CD4-positive, alpha-beta T cell (primary cell): ENCODE data around the gene NCDN. TPM values are rescaled to one million over a fixed set of nuclear protein-coding genes. Genes with fewer than 3 reads are reported as not detected.

Experiments
- ATAC-seq: fragments of 200-7000 bp; cut with Tn5 transposase; one replicate; pipeline ENCODE4 v1.10.0; 2022; ENCODE audit warnings: mild to moderate bottlenecking; ENCODE audit not compliant: poor library complexity
- CTCF ChIA-PET: fragments of 350-600 bp; sonication (Branson Sonifier 250); formaldehyde crosslinking; loops from one replicate; lab custom pipeline; 2021; ENCODE audit warnings: antibody characterized with exemption, inconsistent platforms; lab: Charles Lee
- POLR2A ChIA-PET: fragments of 350-600 bp; sonication (Branson Sonifier 250); formaldehyde crosslinking; loops from one replicate; lab custom pipeline; 2021; ENCODE audit warnings: antibody characterized with exemption, inconsistent platforms; lab: Charles Lee
- DNase-seq, 14 experiments: peaks; one replicate each; pipeline ENCODE4 v3.0.0-alpha.2; 2013 to 2020; ENCODE audit warnings: mixed read lengths in 2 of 14
- H3K27ac ChIP-seq, 2 donors: one replicate each; pipeline versions ENCODE4 v1.5.1 to v1.7.0; 2013; ENCODE audit warnings: low read length in 2 of 2, low read depth in 1 of 2, mild to moderate bottlenecking in 1 of 2
- H3K27me3 ChIP-seq, 2 experiments: 1 replicate in 1 of 2; 2 replicates in 1 of 2; pipeline versions ENCODE4 v1.6.1 to v1.7.0; 2013; ENCODE audit warnings: low read length in 2 of 2, control low read depth in 1 of 2, mild to moderate bottlenecking in 1 of 2, moderate library complexity in 1 of 2; ENCODE audit not compliant: insufficient read depth in 2 of 2, control insufficient read depth in 1 of 2
- H3K36me3 ChIP-seq: one replicate; pipeline ENCODE4 v1.6.1; 2013; ENCODE audit warnings: low read length, control low read depth; ENCODE audit not compliant: insufficient read depth
- H3K4me1 ChIP-seq: one replicate; pipeline ENCODE4 v1.6.1; 2013; ENCODE audit warnings: low read length, control low read depth; ENCODE audit not compliant: insufficient read depth
- H3K4me3 ChIP-seq: one replicate; pipeline ENCODE4 v1.5.1; 2013; ENCODE audit warnings: mild to moderate bottlenecking, low read length, moderate library complexity
- H3K9me3 ChIP-seq, 2 experiments: 1 replicate in 1 of 2; 2 replicates in 1 of 2; pipeline versions ENCODE4 v1.6.1 to v1.7.0; 2013; ENCODE audit warnings: low read length in 2 of 2, mild to moderate bottlenecking in 2 of 2, control low read depth in 1 of 2, moderate library complexity in 1 of 2; ENCODE audit not compliant: control insufficient read depth in 1 of 2, insufficient read depth in 1 of 2
- H3K27ac Mint-ChIP-seq: one replicate; pipeline ENCODE4 v1.8.0; 2020; ENCODE audit warnings: mixed read lengths
- H3K27me3 Mint-ChIP-seq: one replicate; pipeline ENCODE4 v1.8.0; 2021; ENCODE audit warnings: mixed read lengths
- H3K36me3 Mint-ChIP-seq: one replicate; pipeline ENCODE4 v1.8.0; 2021; ENCODE audit warnings: low read depth, mixed read lengths
- H3K4me1 Mint-ChIP-seq: one replicate; pipeline ENCODE4 v1.8.0; 2021; ENCODE audit warnings: low read depth, mixed read lengths
- H3K4me3 Mint-ChIP-seq: one replicate; pipeline ENCODE4 v1.8.0; 2020; ENCODE audit warnings: mild to moderate bottlenecking, mixed read lengths
- H3K9me3 Mint-ChIP-seq: one replicate; pipeline ENCODE4 v1.8.0; 2020; ENCODE audit warnings: mixed read lengths
- intact Hi-C, 2 experiments: fragments of 100-400 bp; cut with DNase I in 1 of 2; cut with micrococcal nuclease in 1 of 2; formaldehyde crosslinking; loops; one replicate each; pipeline versions ENCODE4 v1.15.1 to v1.9.0; 2023 to 2025; cut with DNase I, micrococcal nuclease
- total RNA-seq, 174 experiments: library from RNA in 2 of 174; stranded (reverse) in 2 of 174; gene quantifications; one replicate each; pipeline ENCODE4 v1.2.3 and lab custom pipeline; 2021 to 2026
- TF ChIP-seq, protein P1 (sequence below): fragments of 200-600 bp; IDR thresholded peaks from one replicate; pipeline ENCODE4 v1.8.0; 2022; ENCODE audit warnings: antibody characterized with exemption, mild to moderate bottlenecking

Gene NCDN
- total RNA-seq, 2 experiments from 2014 or later: 12.8 to 14.2 TPM

GRCh38 chr1:35560256-35561225 lies 2.9 kb downstream of the NCDN start:
- intact Hi-C loops: loop anchor here in 1 of 2 experiments (5.0 kb wide), 1 partner anchor 358 kb away; no protein-coding TSS in a partner anchor
- H3K4me3 Mint-ChIP-seq: peak overlapping the region; percentile 73
- no peak for DNase-seq
- no peaks in the 10 kb centered on the region for H3K9me3 Mint-ChIP-seq
- no peak for ATAC-seq
- Histone ChIP-seq H3K4me1 (peaks cover 54% of the 10 kb centered on the region), H3K9me3 (no peaks in the 10 kb centered on the region), H3K27me3 (no peaks in the 10 kb centered on the region), H3K36me3 (peaks cover 19% of the 10 kb centered on the region), H3K4me3 (no peak overlapping the region), H3K27ac (no peak overlapping the region)
- ChIA-PET POLR2A (interaction anchor here (1.0 to 2.1 kb wide), 4 partner anchors 17 to 110 kb away, joined by 3 to 5 read pairs (median 4); no protein-coding TSS in a partner anchor), CTCF (interaction anchor here (2.5 kb wide), 1 partner anchor 109 kb away, joined by 11 read pairs; no protein-coding TSS in a partner anchor)
- peaks cover 57% of the 10 kb centered on the region for H3K4me1 Mint-ChIP-seq
- TF ChIP-seq, protein P1, sequence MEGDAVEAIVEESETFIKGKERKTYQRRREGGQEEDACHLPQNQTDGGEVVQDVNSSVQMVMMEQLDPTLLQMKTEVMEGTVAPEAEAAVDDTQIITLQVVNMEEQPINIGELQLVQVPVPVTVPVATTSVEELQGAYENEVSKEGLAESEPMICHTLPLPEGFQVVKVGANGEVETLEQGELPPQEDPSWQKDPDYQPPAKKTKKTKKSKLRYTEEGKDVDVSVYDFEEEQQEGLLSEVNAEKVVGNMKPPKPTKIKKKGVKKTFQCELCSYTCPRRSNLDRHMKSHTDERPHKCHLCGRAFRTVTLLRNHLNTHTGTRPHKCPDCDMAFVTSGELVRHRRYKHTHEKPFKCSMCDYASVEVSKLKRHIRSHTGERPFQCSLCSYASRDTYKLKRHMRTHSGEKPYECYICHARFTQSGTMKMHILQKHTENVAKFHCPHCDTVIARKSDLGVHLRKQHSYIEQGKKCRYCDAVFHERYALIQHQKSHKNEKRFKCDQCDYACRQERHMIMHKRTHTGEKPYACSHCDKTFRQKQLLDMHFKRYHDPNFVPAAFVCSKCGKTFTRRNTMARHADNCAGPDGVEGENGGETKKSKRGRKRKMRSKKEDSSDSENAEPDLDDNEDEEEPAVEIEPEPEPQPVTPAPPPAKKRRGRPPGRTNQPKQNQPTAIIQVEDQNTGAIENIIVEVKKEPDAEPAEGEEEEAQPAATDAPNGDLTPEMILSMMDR: no peak
- H3K36me3 Mint-ChIP-seq: peaks cover 62% of the 10 kb centered on the region
- H3K27ac Mint-ChIP-seq: peak overlapping the region; percentile 97
- no peaks in the 10 kb centered on the region for H3K27me3 Mint-ChIP-seq

DNA sequence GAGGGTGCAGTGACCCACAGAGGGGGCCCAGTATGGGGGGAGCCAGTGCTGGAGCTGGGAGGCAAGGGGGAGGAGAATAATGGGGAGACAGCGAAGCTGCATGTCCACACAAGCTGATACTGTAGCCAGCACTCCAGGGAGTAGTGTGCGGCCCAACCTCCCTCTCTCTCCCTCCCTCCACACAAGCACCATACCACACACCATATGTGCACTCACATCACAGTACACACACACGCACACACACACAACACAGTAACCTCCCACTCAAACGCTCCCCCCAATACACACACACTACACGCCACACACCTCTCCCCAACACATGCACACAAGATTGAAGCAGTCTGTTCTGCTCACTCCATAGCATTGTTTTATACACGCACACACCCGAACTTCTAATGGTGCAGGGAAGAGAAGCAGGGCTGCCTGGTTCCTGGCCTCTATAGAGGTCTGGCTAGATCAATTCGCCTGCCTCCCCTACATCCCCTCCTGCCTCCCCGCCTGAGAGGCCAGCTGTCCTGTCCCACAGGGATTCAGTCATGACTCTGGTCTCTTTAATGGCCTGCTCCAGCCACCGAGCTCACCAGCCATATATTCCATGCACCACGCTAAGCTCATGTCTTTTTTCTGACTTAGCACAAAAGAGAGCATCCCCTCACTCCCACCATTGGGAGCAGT lies 3.8 kb downstream of the NCDN start:
- H3K27me3 ChIP-seq: no peaks in the 10 kb centered on the region
- Mint-ChIP-seq H3K4me3 (peak overlapping the region; percentile 62), H3K36me3 (peaks cover 55% of the 10 kb centered on the region), H3K9me3 (no peaks in the 10 kb centered on the region), H3K27me3 (no peaks in the 10 kb centered on the region), H3K27ac (peak overlapping the region; percentile 52), H3K4me1 (peaks cover 48% of the 10 kb centered on the region)
- POLR2A ChIA-PET: interaction anchor here (0.8 to 2.1 kb wide), 3 partner anchors 16 to 113 kb away, joined by 3 to 5 read pairs (median 3); no protein-coding TSS in a partner anchor
- intact Hi-C loops: loop anchor here in 1 of 2 experiments (5.0 kb wide), 1 partner anchor 359 kb away; no protein-coding TSS in a partner anchor
- peaks cover 19% of the 10 kb centered on the region for H3K36me3 ChIP-seq
- DNase-seq (no peak), ATAC-seq (no peak)
- H3K4me1 ChIP-seq: peaks cover 45% of the 10 kb centered on the region
- no peaks in the 10 kb centered on the region for H3K9me3 ChIP-seq
- TF ChIP-seq, protein P1: no peak
- H3K27ac ChIP-seq: no peak overlapping the region
- CTCF ChIA-PET: interaction anchor here (2.5 kb wide), 1 partner anchor 110 kb away, joined by 11 read pairs; no protein-coding TSS in a partner anchor
- H3K4me3 ChIP-seq: no peak overlapping the region
